H9 (cell line): ENCODE measurements around the gene DNAAF3. TPM values are rescaled to one million over a fixed set of nuclear protein-coding genes. Genes with fewer than 3 reads are reported as not detected.
A peak's percentile ranks its signal among the peaks of the same experiment; 100 is the strongest.

Source experiments
- DNase-seq: peaks from one replicate; pipeline ENCODE4 v3.0.0-alpha.2; 2017
- H2AFZ ChIP-seq: one replicate; pipeline ENCODE4 v1.6.1; 2013; ENCODE audit warnings: mild to moderate bottlenecking, low read length, control low read depth, moderate library complexity
- H2AK5ac ChIP-seq: 2 replicates; pipeline ENCODE4 v1.6.1; 2013; ENCODE audit warnings: low read length, control low read depth, mixed read lengths; ENCODE audit not compliant: insufficient read length
- H2BK120ac ChIP-seq: one replicate; pipeline ENCODE4 v1.6.1; 2013; ENCODE audit warnings: low read depth, mild to moderate bottlenecking, low read length, control low read depth, inconsistent platforms; ENCODE audit not compliant: poor library complexity, severe bottlenecking
- H2BK12ac ChIP-seq: 2 replicates; pipeline ENCODE4 v1.6.1; 2013; ENCODE audit warnings: low read length, control low read depth, mixed read lengths, low read depth; ENCODE audit not compliant: insufficient read length
- H2BK15ac ChIP-seq: 2 replicates; pipeline ENCODE4 v1.6.1; 2013; ENCODE audit warnings: low read depth, low read length, control low read depth
- H2BK20ac ChIP-seq: one replicate; pipeline ENCODE4 v1.6.1; 2013; ENCODE audit warnings: low read depth, mild to moderate bottlenecking, low read length, control low read depth, inconsistent platforms; ENCODE audit not compliant: poor library complexity, severe bottlenecking
- H2BK5ac ChIP-seq: 2 replicates; pipeline ENCODE4 v1.6.1; 2013; ENCODE audit warnings: low read length, control low read depth, mixed read lengths; ENCODE audit not compliant: insufficient read length
- H3K14ac ChIP-seq: 2 replicates; pipeline ENCODE4 v1.6.1; 2013; ENCODE audit warnings: low read length, control low read depth; ENCODE audit not compliant: insufficient read depth
- H3K18ac ChIP-seq: 2 replicates; pipeline ENCODE4 v1.6.1; 2013; ENCODE audit warnings: low read depth, mild to moderate bottlenecking, mixed read lengths, low read length, control low read depth; ENCODE audit not compliant: insufficient read length
- H3K23ac ChIP-seq: 2 replicates; pipeline ENCODE4 v1.6.1; 2013; ENCODE audit warnings: low read length, control low read depth, mixed read lengths, low read depth; ENCODE audit not compliant: insufficient read length
- H3K23me2 ChIP-seq: 2 replicates; pipeline ENCODE4 v1.6.1; 2013; ENCODE audit warnings: low read depth, mild to moderate bottlenecking, mixed read lengths, low read length, control low read depth; ENCODE audit not compliant: insufficient read length, poor library complexity, severe bottlenecking
- H3K27ac ChIP-seq: 2 replicates; pipeline ENCODE4 v1.5.1; 2013; ENCODE audit warnings: low read length, control low read depth, mixed read lengths, low read depth; ENCODE audit not compliant: insufficient read length
- H3K27me3 ChIP-seq: 2 replicates; pipeline ENCODE4 v1.6.1; 2013; ENCODE audit warnings: low read length, control low read depth, inconsistent platforms; ENCODE audit not compliant: insufficient read depth
- H3K4ac ChIP-seq: 2 replicates; pipeline ENCODE4 v1.6.1; 2013; ENCODE audit warnings: low read depth, mild to moderate bottlenecking, control low read depth, inconsistent platforms, low read length, moderate library complexity
- H3K4me1 ChIP-seq: 2 replicates; pipeline ENCODE4 v1.6.1; 2013; ENCODE audit warnings: low read length, control low read depth, inconsistent platforms; ENCODE audit not compliant: insufficient read depth
- H3K4me2 ChIP-seq: 2 replicates; pipeline ENCODE4 v1.6.1; 2013; ENCODE audit warnings: low read length, control low read depth, mixed read lengths; ENCODE audit not compliant: insufficient read length, insufficient read depth
- H3K56ac ChIP-seq: 2 replicates; pipeline ENCODE4 v1.6.1; 2013; ENCODE audit warnings: low read depth, mild to moderate bottlenecking, mixed read lengths, low read length, control low read depth; ENCODE audit not compliant: insufficient read length
- H3K79me1 ChIP-seq: 2 replicates; pipeline ENCODE4 v1.6.1; 2013; ENCODE audit warnings: low read depth, mild to moderate bottlenecking, moderate library complexity, low read length, control low read depth, inconsistent platforms; ENCODE audit not compliant: insufficient read depth, poor library complexity, severe bottlenecking
- H3K79me2 ChIP-seq: 2 replicates; pipeline ENCODE4 v1.6.1; 2013; ENCODE audit warnings: low read length, control low read depth, inconsistent platforms; ENCODE audit not compliant: insufficient read depth
- H3K9ac ChIP-seq: 2 replicates; pipeline ENCODE4 v1.6.1; 2013; ENCODE audit warnings: low read length, control low read depth, mixed read lengths; ENCODE audit not compliant: insufficient read length; ENCODE audit errors: extremely low read depth
- H3K9me3 ChIP-seq: one replicate; pipeline ENCODE4 v1.6.1; 2013; ENCODE audit warnings: low read depth, low read length, inconsistent platforms; ENCODE audit not compliant: control insufficient read depth
- H3T11ph ChIP-seq: one replicate; pipeline ENCODE4 v1.6.1; 2013; ENCODE audit warnings: mild to moderate bottlenecking, low read length, control low read depth, inconsistent platforms
- H4K20me1 ChIP-seq: one replicate; pipeline ENCODE4 v1.6.1; 2013; ENCODE audit not compliant: control insufficient read depth, insufficient read length, insufficient read depth
- H4K5ac ChIP-seq: 2 replicates; pipeline ENCODE4 v1.6.1; 2013; ENCODE audit warnings: low read depth, mild to moderate bottlenecking, mixed read lengths, low read length, control low read depth; ENCODE audit not compliant: insufficient read length
- H4K8ac ChIP-seq: replicated peaks from 2 replicates; pipeline ENCODE4 v1.6.1; 2013; ENCODE audit warnings: low read length, control low read depth, mixed read lengths, low read depth; ENCODE audit not compliant: insufficient read length
- H4K91ac ChIP-seq: 2 replicates; pipeline ENCODE4 v1.6.1; 2013; ENCODE audit warnings: low read depth, mild to moderate bottlenecking, moderate library complexity, mixed read lengths, low read length, control low read depth; ENCODE audit not compliant: insufficient read length
- H3K27ac Mint-ChIP-seq, 3 experiments: 2 replicates in 2 of 3; 3 replicates in 1 of 3; pipeline ENCODE4 v1.8.0; 2020 to 2021; ENCODE audit warnings: mixed read lengths in 3 of 3, mild to moderate bottlenecking in 1 of 3, moderate library complexity in 1 of 3
- H3K27me3 Mint-ChIP-seq: 2 replicates; pipeline ENCODE4 v1.8.0; 2021; ENCODE audit warnings: low read depth, mild to moderate bottlenecking, moderate library complexity, mixed read lengths
- H3K36me3 Mint-ChIP-seq, 3 experiments: 2 replicates in 2 of 3; 3 replicates in 1 of 3; pipeline ENCODE4 v1.8.0; 2020 to 2021; ENCODE audit warnings: low read depth in 3 of 3, mixed read lengths in 3 of 3; ENCODE audit not compliant: insufficient read depth in 1 of 3
- H3K4me1 Mint-ChIP-seq, 2 experiments: 2 replicates each; pipeline ENCODE4 v1.8.0; 2020; ENCODE audit warnings: mixed read lengths in 2 of 2
- H3K4me3 Mint-ChIP-seq, 2 experiments: 2 replicates in 1 of 2; 3 replicates in 1 of 2; pipeline ENCODE4 v1.8.0; 2020 to 2021; ENCODE audit warnings: mild to moderate bottlenecking in 2 of 2, mixed read lengths in 2 of 2, moderate library complexity in 1 of 2
- H3K9me3 Mint-ChIP-seq, 2 experiments: 2 replicates in 1 of 2; 3 replicates in 1 of 2; pipeline ENCODE4 v1.8.0; 2020; ENCODE audit warnings: mild to moderate bottlenecking in 2 of 2, mixed read lengths in 2 of 2, moderate library complexity in 1 of 2
- CTCF ChIP-seq: fragments of 200-600 bp; sonication (generic); conservative IDR thresholded peaks from 3 replicates; pipeline ENCODE4 v1.8.0; 2021; ENCODE audit warnings: antibody characterized with exemption, mild to moderate bottlenecking
- WGBS: extraction: QIAGEN DNeasy Blood & Tissue Kit; methylation state at CpG from one replicate; pipeline ENCODE4 v1.1.7; 2013; ENCODE audit warnings: missing lambda C conversion rate, low lambda C conversion rate, mixed read lengths; ENCODE audit not compliant: insufficient read length; ENCODE audit errors: extremely low coverage; 5-methylcytosine and 5-hydroxymethylcytosine counted together
- total RNA-seq: library from RNA; stranded (reverse); gene quantifications from 2 replicates; pipeline ENCODE4 v1.2.1, GENCODE V29; 2021

Gene DNAAF3
- total RNA-seq, 1 experiment from 2014 or later = 4.6 TPM

GRCh38 chr19:55158423-55158822 lies 8.0 kb downstream of the DNAAF3 start:
- Mint-ChIP-seq H3K36me3 (peaks cover 10 to 14% (median 11%) of the 10 kb centered on the region in 3 experiments; a peak in 6 of 7 replicates), H3K27ac (no peak overlapping the region)
- no peaks in the 10 kb centered on the region; the same call in 1 of the 2 replicates for H3K27me3 ChIP-seq

More at GRCh38 chr19:55158423-55158822, 8.0 kb downstream of the DNAAF3 start:
- H3K79me1 ChIP-seq = no peaks in the 10 kb centered on the region
- no peak overlapping the region for H3K27ac ChIP-seq
- H4K20me1 ChIP-seq = no peaks in the 10 kb centered on the region
- DNase-seq = no peak
- no peak overlapping the region for H3K9ac ChIP-seq
- no peak overlapping the region for H3K4ac ChIP-seq
- peaks cover 18 to 27% of the 10 kb centered on the region in 2 experiments for H3K4me1 Mint-ChIP-seq
- H2AK5ac ChIP-seq = no peak overlapping the region
- no peaks in the 10 kb centered on the region for H3K9me3 ChIP-seq
- H2AFZ ChIP-seq = no peak overlapping the region
- peak overlapping the region in 1 of 2 experiments; percentile 64; a peak in 3 of 5 replicates for H3K4me3 Mint-ChIP-seq
- no peak overlapping the region for H2BK15ac ChIP-seq
- peaks cover 13% of the 10 kb centered on the region for H3K23me2 ChIP-seq
- no peak overlapping the region for H3T11ph ChIP-seq
- H3K14ac ChIP-seq = no peak overlapping the region
- H4K5ac ChIP-seq = no peak overlapping the region
- no peak overlapping the region for H2BK20ac ChIP-seq
- H4K91ac ChIP-seq = no peak overlapping the region
- no peak overlapping the region for H3K4me2 ChIP-seq
- H3K4me1 ChIP-seq = no peaks in the 10 kb centered on the region; the same call in 1 of the 2 replicates
- no peak overlapping the region for H3K18ac ChIP-seq
- no peaks in the 10 kb centered on the region for H3K9me3 Mint-ChIP-seq
- H2BK12ac ChIP-seq = no peak overlapping the region
- H2BK5ac ChIP-seq = no peak overlapping the region
- no peak overlapping the region for H2BK120ac ChIP-seq
- no peak overlapping the region for H3K56ac ChIP-seq
- H3K79me2 ChIP-seq = no peaks in the 10 kb centered on the region
- no peak for TF ChIP-seq CTCF
- H4K8ac ChIP-seq = no peak overlapping the region
- no peak overlapping the region for H3K23ac ChIP-seq
- no CpG with 5 or more reads among the region's 4 CpGs for WGBS
- peaks cover 25% of the 10 kb centered on the region for H3K27me3 Mint-ChIP-seq
